ENCODE measurements around the gene TMEM30B. TPM values are rescaled to one million over a fixed set of nuclear protein-coding genes. Genes with fewer than 3 reads are reported as not detected.

TMEM30B gene
- total RNA-seq, 1 experiment from 2014 or later, result 0.12 TPM

GRCh38 chr14:61234215-61234916 lies 46.8 kb downstream of the TMEM30B start:
- H3K79me2 ChIP-seq (ENCODE audit: insufficient read depth, low read length), result no peaks in the 10 kb centered on the region
- no peak overlapping the region for H3K4me2 ChIP-seq (ENCODE audit: low read length)
- H3K36me3 ChIP-seq (ENCODE audit: control insufficient read depth in 1 of 2, insufficient read depth in 2 of 2, low read length in 2 of 2), result no peaks in the 10 kb centered on the region
- ChIA-PET RAD21 (ENCODE audit: low non-redundant PET in 1 of 2, low total read pairs in 2 of 2, uncharacterized antibody in 2 of 2, unreplicated experiment in 2 of 2) (no interaction called here), POLR2A (no interaction called here), CTCF (no interaction called here)
- ATAC-seq (no peak), DNase-seq (ENCODE audit: low read depth, low spot score) (no peak)
- no TSS peak for BruUV-seq (replicated peaks)
- no peak for TF ChIP-seq SIN3A (IDR thresholded peaks at IDR 0.05; ENCODE audit: low read depth)
- TF ChIP-seq TCF7L2 (IDR thresholded peaks at IDR 0.05; ENCODE audit: borderline replicate concordance, extremely low read depth, insufficient read depth, insufficient read length), result no peak
- TF ChIP-seq CBX3 (IDR thresholded peaks at IDR 0.05; ENCODE audit: low read depth), result no peak
- TF ChIP-seq ZNF274 (IDR thresholded peaks at IDR 0.05; ENCODE audit: low read depth, low read length), result no peak
- TF ChIP-seq MAX (IDR thresholded peaks at IDR 0.05), result no peak
- no peak for TF ChIP-seq JUND (IDR thresholded peaks at IDR 0.05)
- TF ChIP-seq REST (IDR thresholded peaks at IDR 0.05; ENCODE audit: low read depth), result no peak
- TF ChIP-seq ELF1 (IDR thresholded peaks at IDR 0.05; ENCODE audit: borderline replicate concordance, low read depth), result no peak
- TF ChIP-seq YY1 (IDR thresholded peaks at IDR 0.05; ENCODE audit: extremely low read depth, insufficient replicate concordance, low read depth, low read length), result no peak
- TF ChIP-seq RAD21 (IDR thresholded peaks at IDR 0.05; ENCODE audit: low read depth), result no peak
- no peak for TF ChIP-seq CTCF (IDR thresholded peaks at IDR 0.05 in 2 of 3, conservative IDR thresholded peaks at IDR 0.05 in 1 of 3; ENCODE audit: borderline replicate concordance in 1 of 3, insufficient read depth in 1 of 3, low read depth in 2 of 3, low read length in 2 of 3)
- TF ChIP-seq POLR2AphosphoS5 (IDR thresholded peaks at IDR 0.05; ENCODE audit: low read depth, low read length), result no peak
- TF ChIP-seq ATF3 (IDR thresholded peaks at IDR 0.05), result no peak
- no peak for TF ChIP-seq ZFX (IDR thresholded peaks at IDR 0.05)
- no peak for TF ChIP-seq POLR2A (IDR thresholded peaks at IDR 0.05; ENCODE audit: borderline replicate concordance, extremely low read depth, insufficient read depth, insufficient read length)
- TF ChIP-seq SRF (IDR thresholded peaks at IDR 0.05; ENCODE audit: low read depth), result no peak
- TF ChIP-seq EGR1 (IDR thresholded peaks at IDR 0.05; ENCODE audit: low read depth), result no peak
- no peak for TF ChIP-seq EZH2phosphoT487 (IDR thresholded peaks at IDR 0.05; ENCODE audit: borderline replicate concordance)
- no peaks in the 10 kb centered on the region for H4K20me1 ChIP-seq (ENCODE audit: insufficient read depth)
- no peak overlapping the region for H3K9ac ChIP-seq (ENCODE audit: low read length)
- no peak overlapping the region for H2AFZ ChIP-seq (ENCODE audit: low read depth, low read length, poor library complexity, severe bottlenecking)
- no peak overlapping the region for H3K4me3 ChIP-seq (replicated peaks in 1 of 2; ENCODE audit: low read depth in 1 of 2, low read length in 2 of 2)
- no peaks in the 10 kb centered on the region for H3K4me1 ChIP-seq (ENCODE audit: control insufficient read depth in 1 of 2, insufficient read depth in 2 of 2, low read length in 2 of 2)
- no peaks in the 10 kb centered on the region for H3K9me3 ChIP-seq (ENCODE audit: control insufficient read depth in 1 of 2, insufficient read depth in 1 of 2, low read depth in 1 of 2, low read length in 2 of 2)
- no peaks in the 10 kb centered on the region for H3K9me2 ChIP-seq (ENCODE audit: insufficient read depth)
- H3K27me3 ChIP-seq (ENCODE audit: insufficient read depth, low read length), result no peaks in the 10 kb centered on the region
- no peak overlapping the region for H3K27ac ChIP-seq (ENCODE audit: low read depth, low read length)
- intact Hi-C loops (cut with micrococcal nuclease), result no loop called here

Measured in HCT116 (cell line).